Adrenal gland (tissue), 5 donors: ENCODE results near the gene NEO1.
"Not testable (repeated sequence)": the region's sequence is repeated elsewhere in the genome, so short reads cannot be mapped to it uniquely, and the experiment has no call there.

Experiments
- POLR2A ChIP-seq, 2 donors: fragments of 450-650 bp; IDR thresholded peaks; one replicate each; pipeline ENCODE4 v1.6.1; 2017; ENCODE audit warnings: antibody characterized with exemption in 2 of 2, mild to moderate bottlenecking in 2 of 2, moderate library complexity in 1 of 2
- TF ChIP-seq, protein P1 (sequence below), 6 experiments: fragments of 450-650 bp in 4 of 6; fragments of 200-600 bp in 2 of 6; sonication (generic) in 1 of 6; IDR thresholded peaks; 1 replicate in 5 of 6; 2 replicates in 1 of 6; pipeline versions ENCODE4 v1.5.1 to v1.8.0; 2016 to 2021; ENCODE audit warnings: antibody characterized with exemption in 6 of 6, mild to moderate bottlenecking in 2 of 6, moderate library complexity in 1 of 6
- donor health status: DM: no; HTN: no; CAD: no.

DNA sequence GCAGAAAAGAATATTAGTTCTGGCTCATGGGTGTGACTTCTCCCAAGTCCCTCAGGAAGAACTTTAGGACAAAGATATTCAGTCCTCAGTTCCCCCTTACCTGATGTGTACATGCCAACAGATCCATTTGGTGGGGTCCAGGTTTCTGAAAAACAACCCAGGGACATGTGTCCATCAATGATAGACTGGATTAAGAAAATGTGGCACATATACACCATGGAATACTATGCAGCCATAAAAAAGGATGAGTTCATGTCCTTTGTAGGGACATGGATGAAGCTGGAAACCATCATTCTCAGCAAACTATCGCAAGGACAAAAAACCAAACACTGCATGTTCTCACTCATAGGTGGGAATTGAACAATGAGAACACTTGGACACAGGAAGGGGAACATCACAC is 114.4 kb downstream of the NEO1 start:
- TF ChIP-seq, protein P1, sequence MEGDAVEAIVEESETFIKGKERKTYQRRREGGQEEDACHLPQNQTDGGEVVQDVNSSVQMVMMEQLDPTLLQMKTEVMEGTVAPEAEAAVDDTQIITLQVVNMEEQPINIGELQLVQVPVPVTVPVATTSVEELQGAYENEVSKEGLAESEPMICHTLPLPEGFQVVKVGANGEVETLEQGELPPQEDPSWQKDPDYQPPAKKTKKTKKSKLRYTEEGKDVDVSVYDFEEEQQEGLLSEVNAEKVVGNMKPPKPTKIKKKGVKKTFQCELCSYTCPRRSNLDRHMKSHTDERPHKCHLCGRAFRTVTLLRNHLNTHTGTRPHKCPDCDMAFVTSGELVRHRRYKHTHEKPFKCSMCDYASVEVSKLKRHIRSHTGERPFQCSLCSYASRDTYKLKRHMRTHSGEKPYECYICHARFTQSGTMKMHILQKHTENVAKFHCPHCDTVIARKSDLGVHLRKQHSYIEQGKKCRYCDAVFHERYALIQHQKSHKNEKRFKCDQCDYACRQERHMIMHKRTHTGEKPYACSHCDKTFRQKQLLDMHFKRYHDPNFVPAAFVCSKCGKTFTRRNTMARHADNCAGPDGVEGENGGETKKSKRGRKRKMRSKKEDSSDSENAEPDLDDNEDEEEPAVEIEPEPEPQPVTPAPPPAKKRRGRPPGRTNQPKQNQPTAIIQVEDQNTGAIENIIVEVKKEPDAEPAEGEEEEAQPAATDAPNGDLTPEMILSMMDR (IDR thresholded peaks at IDR 0.05), result not testable (repeated sequence)
- TF ChIP-seq POLR2A (IDR thresholded peaks at IDR 0.05), result not testable (repeated sequence)
